PC-3 (cell line): ENCODE data around the gene CPE. TPM values are rescaled to one million over a fixed set of nuclear protein-coding genes. Genes with fewer than 3 reads are reported as not detected.

Experiments
- ATAC-seq: fragments of 200-7000 bp; cut with Tn5 transposase; 2 replicates; pipeline ENCODE4 v1.9.1; 2020; ENCODE audit warnings: mild to moderate bottlenecking, moderate library complexity
- BruUV-seq: library from RNA; stranded (reverse); fragments of 400-500 nt; replicated peaks from 2 replicates; lab custom pipeline; 2021; lab: Mats Ljungman, UMichigan
- CTCF ChIA-PET: fragments of 300-600 bp; sonication (Branson Sonifier 250); formaldehyde crosslinking; loops from one replicate; lab custom pipeline; 2022; ENCODE audit warnings: antibody characterized with exemption; lab: Charles Lee
- POLR2A ChIA-PET: fragments of 300-600 bp; sonication (Branson Sonifier 250); formaldehyde crosslinking; loops from one replicate; lab custom pipeline; 2022; ENCODE audit warnings: antibody characterized with exemption; ENCODE audit not compliant: unreplicated experiment; lab: Charles Lee
- DNase-seq: peaks from one replicate; pipeline ENCODE4 v3.0.0-alpha.2; 2015
- H2AFZ ChIP-seq: fragments of 300-600 bp; sonication (generic); 2 replicates; pipeline ENCODE4 v1.6.0; 2016; ENCODE audit warnings: antibody characterized with exemption, low read length
- H3F3A ChIP-seq: fragments of 300-600 bp; sonication (generic); one replicate; pipeline ENCODE4 v1.6.0; 2017; ENCODE audit warnings: antibody characterized with exemption, low read length, control low read depth, mild to moderate bottlenecking; ENCODE audit not compliant: unreplicated experiment
- H3K27ac ChIP-seq: fragments of 300-600 bp; sonication (generic); 2 replicates; pipeline ENCODE4 v1.5.1; 2016; ENCODE audit warnings: mild to moderate bottlenecking, low read length
- H3K27me3 ChIP-seq: fragments of 300-600 bp; sonication (generic); 2 replicates; pipeline ENCODE4 v1.6.1; 2016; ENCODE audit warnings: low read length, mixed read lengths
- H3K36me3 ChIP-seq: fragments of 300-600 bp; sonication (generic); 2 replicates; pipeline ENCODE4 v1.6.1; 2016; ENCODE audit warnings: low read depth, mixed run types, low read length, mixed read lengths
- H3K4me1 ChIP-seq: fragments of 300-600 bp; sonication (generic); 2 replicates; pipeline ENCODE4 v1.5.1; 2016; ENCODE audit warnings: low read length; ENCODE audit not compliant: insufficient read depth
- H3K4me2 ChIP-seq: fragments of 300-600 bp; sonication (generic); 2 replicates; pipeline ENCODE4 v1.6.0; 2016; ENCODE audit warnings: low read length
- H3K4me3 ChIP-seq: fragments of 300-600 bp; sonication (generic); 2 replicates; pipeline ENCODE4 v1.5.1; 2016; ENCODE audit warnings: mild to moderate bottlenecking, low read length, mixed read lengths
- H3K79me2 ChIP-seq: fragments of 300-600 bp; sonication (generic); 2 replicates; pipeline ENCODE4 v1.6.1; 2017; ENCODE audit warnings: low read length, mixed read lengths
- H3K9ac ChIP-seq: fragments of 300-600 bp; sonication (generic); 2 replicates; pipeline ENCODE4 v1.6.0; 2016; ENCODE audit warnings: mild to moderate bottlenecking, low read length
- H3K9me2 ChIP-seq: fragments of 300-600 bp; sonication (generic); replicated peaks from 2 replicates; pipeline ENCODE4 v1.6.1; 2016; ENCODE audit warnings: mixed run types, low read length, mixed read lengths
- H3K9me3 ChIP-seq: fragments of 300-600 bp; sonication (generic); 2 replicates; pipeline ENCODE4 v1.6.1; 2016; ENCODE audit warnings: low read length, mixed read lengths
- H4K20me1 ChIP-seq: fragments of 300-600 bp; sonication (generic); 2 replicates; pipeline ENCODE4 v1.6.1; 2016; ENCODE audit warnings: low read length, mixed read lengths
- EZH2 ChIP-seq: fragments of 300-600 bp; sonication (generic); IDR thresholded peaks from one replicate; pipeline ENCODE4 v1.6.1; 2017; ENCODE audit warnings: antibody characterized with exemption, mild to moderate bottlenecking, low read length; ENCODE audit not compliant: unreplicated experiment
- EZH2phosphoT487 ChIP-seq: fragments of 300-600 bp; sonication (generic); IDR thresholded peaks from 2 replicates; pipeline ENCODE4 v1.6.1; 2018; ENCODE audit warnings: mild to moderate bottlenecking, antibody characterized with exemption, low read length, borderline replicate concordance
- intact Hi-C: fragments of 100-400 bp; cut with micrococcal nuclease; formaldehyde crosslinking; loops from 2 replicates; pipeline ENCODE4 v1.9.0; 2023
- total RNA-seq: library from RNA; depleted of rRNA; stranded (reverse); fragments of >200 nt; gene quantifications from 2 replicates; pipeline ENCODE4 v1.2.3, GENCODE V29; 2014
- TF ChIP-seq, protein P1 (sequence below): fragments of 300-600 bp; sonication (generic); conservative IDR thresholded peaks from 2 replicates; pipeline ENCODE4 v1.5.1; 2017; ENCODE audit warnings: antibody characterized with exemption, low read depth, mild to moderate bottlenecking, low read length

Gene CPE
- total RNA-seq, 1 experiment from 2014 or later = 15.5 TPM

DNA sequence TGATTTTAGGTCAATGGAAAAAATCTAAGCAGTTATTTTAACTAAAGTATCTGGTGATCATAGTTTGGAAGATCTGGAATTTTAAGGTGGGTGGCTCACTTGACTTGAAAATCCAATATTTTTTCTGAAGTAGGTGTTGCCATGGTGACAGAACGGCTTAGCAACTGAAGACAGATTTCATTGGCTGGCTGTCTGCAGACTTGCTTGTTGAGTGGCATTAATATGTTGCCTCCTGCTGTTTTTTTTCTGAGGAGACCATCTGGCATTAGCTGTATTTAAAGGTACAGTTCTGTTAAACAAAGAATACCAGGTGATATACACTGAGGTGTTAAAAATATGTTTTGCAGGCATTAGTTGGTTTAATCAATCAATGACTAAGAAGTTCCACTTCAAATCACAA, 19.8 kb downstream of the CPE start:
- ChIA-PET CTCF (no interaction called here), POLR2A (no interaction called here)
- no peaks in the 10 kb centered on the region for H3K36me3 ChIP-seq
- H3K79me2 ChIP-seq = no peaks in the 10 kb centered on the region
- no peaks in the 10 kb centered on the region for H4K20me1 ChIP-seq
- ATAC-seq (no peak), DNase-seq (no peak)
- H2AFZ ChIP-seq = no peak overlapping the region
- no peaks in the 10 kb centered on the region for H3K27me3 ChIP-seq
- no peak overlapping the region for H3K4me3 ChIP-seq
- no peaks in the 10 kb centered on the region for H3F3A ChIP-seq
- intact Hi-C loops = no loop called here
- no peak overlapping the region for H3K4me2 ChIP-seq
- no peak for TF ChIP-seq EZH2phosphoT487
- no TSS peak for BruUV-seq
- no peaks in the 10 kb centered on the region for H3K9me3 ChIP-seq
- no peaks in the 10 kb centered on the region for H3K9me2 ChIP-seq
- H3K27ac ChIP-seq = no peak overlapping the region
- no peak overlapping the region for H3K9ac ChIP-seq
- H3K4me1 ChIP-seq = no peaks in the 10 kb centered on the region

DNA sequence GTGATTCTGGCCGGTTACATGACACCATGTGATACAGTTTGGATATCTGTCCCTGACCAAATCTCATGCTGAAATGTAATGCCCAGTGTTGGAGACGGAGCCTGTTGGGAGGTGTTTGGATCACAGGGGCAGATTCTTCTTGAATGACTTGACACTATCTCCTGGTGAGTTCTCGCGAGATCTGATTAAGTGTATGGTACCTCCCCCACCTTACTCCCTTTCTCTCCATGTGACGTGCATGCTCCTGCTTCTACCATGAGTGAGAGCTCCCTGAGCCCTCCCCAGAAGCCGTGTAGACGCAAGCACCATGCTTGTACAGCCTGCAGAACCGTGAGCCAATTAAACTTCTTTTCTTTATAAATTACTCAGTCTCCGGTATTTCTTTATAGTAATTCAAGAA, 23.6 kb downstream of the CPE start:
- H4K20me1 ChIP-seq = no peaks in the 10 kb centered on the region
- H3K4me1 ChIP-seq = no peaks in the 10 kb centered on the region
- H3K9me3 ChIP-seq = no peaks in the 10 kb centered on the region
- no peaks in the 10 kb centered on the region for H3K27me3 ChIP-seq
- H2AFZ ChIP-seq = no peak overlapping the region
- no TSS peak for BruUV-seq
- intact Hi-C loops = no loop called here
- no peaks in the 10 kb centered on the region for H3K79me2 ChIP-seq
- TF ChIP-seq EZH2phosphoT487 (no peak), EZH2 (no peak)
- TF ChIP-seq, protein P1, sequence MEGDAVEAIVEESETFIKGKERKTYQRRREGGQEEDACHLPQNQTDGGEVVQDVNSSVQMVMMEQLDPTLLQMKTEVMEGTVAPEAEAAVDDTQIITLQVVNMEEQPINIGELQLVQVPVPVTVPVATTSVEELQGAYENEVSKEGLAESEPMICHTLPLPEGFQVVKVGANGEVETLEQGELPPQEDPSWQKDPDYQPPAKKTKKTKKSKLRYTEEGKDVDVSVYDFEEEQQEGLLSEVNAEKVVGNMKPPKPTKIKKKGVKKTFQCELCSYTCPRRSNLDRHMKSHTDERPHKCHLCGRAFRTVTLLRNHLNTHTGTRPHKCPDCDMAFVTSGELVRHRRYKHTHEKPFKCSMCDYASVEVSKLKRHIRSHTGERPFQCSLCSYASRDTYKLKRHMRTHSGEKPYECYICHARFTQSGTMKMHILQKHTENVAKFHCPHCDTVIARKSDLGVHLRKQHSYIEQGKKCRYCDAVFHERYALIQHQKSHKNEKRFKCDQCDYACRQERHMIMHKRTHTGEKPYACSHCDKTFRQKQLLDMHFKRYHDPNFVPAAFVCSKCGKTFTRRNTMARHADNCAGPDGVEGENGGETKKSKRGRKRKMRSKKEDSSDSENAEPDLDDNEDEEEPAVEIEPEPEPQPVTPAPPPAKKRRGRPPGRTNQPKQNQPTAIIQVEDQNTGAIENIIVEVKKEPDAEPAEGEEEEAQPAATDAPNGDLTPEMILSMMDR = no peak
- H3F3A ChIP-seq = no peaks in the 10 kb centered on the region
- no peak overlapping the region for H3K4me3 ChIP-seq
- no peak overlapping the region for H3K4me2 ChIP-seq
- H3K9ac ChIP-seq = no peak overlapping the region
- no peak overlapping the region for H3K27ac ChIP-seq
- DNase-seq (no peak), ATAC-seq (no peak)
- ChIA-PET CTCF (no interaction called here), POLR2A (no interaction called here)
- no peaks in the 10 kb centered on the region for H3K9me2 ChIP-seq
- no peaks in the 10 kb centered on the region for H3K36me3 ChIP-seq

DNA sequence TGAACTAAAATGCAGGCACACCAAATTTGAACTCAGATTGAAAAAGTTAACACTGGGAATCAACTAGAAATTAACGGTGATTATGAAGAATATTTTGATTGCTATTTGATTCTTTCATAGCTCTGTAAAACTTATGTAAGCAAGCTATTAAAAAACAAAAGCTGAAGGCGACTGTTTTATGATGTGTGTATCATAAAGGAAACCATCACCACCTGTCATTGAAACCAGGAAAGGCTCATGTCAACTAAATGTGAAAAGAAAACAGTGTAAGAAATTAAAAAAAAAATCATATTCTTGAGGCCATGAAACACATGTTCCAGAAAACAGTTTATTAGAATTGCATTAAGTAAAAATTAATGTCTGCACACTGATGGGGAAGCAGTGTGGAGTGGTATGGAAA, 24.2 kb downstream of the CPE start:
- no peak overlapping the region for H2AFZ ChIP-seq
- H3K9ac ChIP-seq = no peak overlapping the region
- H3F3A ChIP-seq = no peaks in the 10 kb centered on the region
- no peaks in the 10 kb centered on the region for H3K36me3 ChIP-seq
- ChIA-PET POLR2A (no interaction called here), CTCF (no interaction called here)
- no peak overlapping the region for H3K4me2 ChIP-seq
- no peaks in the 10 kb centered on the region for H3K79me2 ChIP-seq
- H3K27ac ChIP-seq = no peak overlapping the region
- no peaks in the 10 kb centered on the region for H3K9me3 ChIP-seq
- no peaks in the 10 kb centered on the region for H3K27me3 ChIP-seq
- no TSS peak for BruUV-seq
- no peak overlapping the region for H3K4me3 ChIP-seq
- H3K9me2 ChIP-seq = no peaks in the 10 kb centered on the region
- TF ChIP-seq EZH2 (no peak), EZH2phosphoT487 (no peak)
- TF ChIP-seq, protein P1 = no peak
- no peaks in the 10 kb centered on the region for H4K20me1 ChIP-seq
- intact Hi-C loops = no loop called here
- no peaks in the 10 kb centered on the region for H3K4me1 ChIP-seq
- ATAC-seq (no peak), DNase-seq (no peak)
